Measurements from ENCODE around the gene SRSF10.
"Not testable (repeated sequence)": the region's sequence is repeated elsewhere in the genome, so short reads cannot be mapped to it uniquely, and the experiment has no call there.

SRSF10 gene

GRCh38 chr1:23999156-23999671 is 19.1 kb upstream of the SRSF10 start:
- in situ Hi-C loops (cut with MboI; ENCODE audit: low sequenced_read_pairs): no loop called here

- in situ Hi-C loops (cut with MboI; ENCODE audit: low sequenced_read_pairs): no loop called here
Observed at GRCh38 chr1:23997812-23998211, 17.7 kb upstream of the SRSF10 start.

- in situ Hi-C loops (cut with MboI; ENCODE audit: low sequenced_read_pairs): no loop called here
Observed at GRCh38 chr1:23996700-23997229, 16.6 kb upstream of the SRSF10 start.

GRCh38 chr1:23995431-23995837 is 15.3 kb upstream of the SRSF10 start:
- in situ Hi-C loops (cut with MboI; ENCODE audit: low sequenced_read_pairs): no loop called here

GRCh38 chr1:23992011-23992410 is 11.9 kb upstream of the SRSF10 start:
- in situ Hi-C loops (cut with MboI; ENCODE audit: low sequenced_read_pairs): not testable (repeated sequence)

GRCh38 chr1:23989263-23989662 is 9.1 kb upstream of the SRSF10 start:
- in situ Hi-C loops (cut with MboI; ENCODE audit: low sequenced_read_pairs): no loop called here

GRCh38 chr1:23987038-23987437 is 6.9 kb upstream of the SRSF10 start:
- in situ Hi-C loops (cut with MboI; ENCODE audit: low sequenced_read_pairs): not testable (repeated sequence)

- in situ Hi-C loops (cut with MboI; ENCODE audit: low sequenced_read_pairs): no loop called here
Observed at GRCh38 chr1:23984417-23985186, 4.5 kb upstream of the SRSF10 start.

- in situ Hi-C loops (cut with MboI; ENCODE audit: low sequenced_read_pairs): no loop called here
Observed at GRCh38 chr1:23980728-23981070, 572 bp upstream of the SRSF10 start.

GRCh38 chr1:23979387-23979880 is 693 bp downstream of the SRSF10 start:
- in situ Hi-C loops (cut with MboI; ENCODE audit: low sequenced_read_pairs): no loop called here

GRCh38 chr1:23978805-23979204 is 1.3 kb downstream of the SRSF10 start:
- in situ Hi-C loops (cut with MboI; ENCODE audit: low sequenced_read_pairs): no loop called here

GRCh38 chr1:23977854-23978191 is 2.3 kb downstream of the SRSF10 start:
- in situ Hi-C loops (cut with MboI; ENCODE audit: low sequenced_read_pairs): no loop called here

- in situ Hi-C loops (cut with MboI; ENCODE audit: low sequenced_read_pairs): no loop called here
Observed at GRCh38 chr1:23977187-23977853, 2.8 kb downstream of the SRSF10 start.

- in situ Hi-C loops (cut with MboI; ENCODE audit: low sequenced_read_pairs): no loop called here
Observed at GRCh38 chr1:23967871-23968270, 12.3 kb downstream of the SRSF10 start.

GRCh38 chr1:23966973-23967493 is 13.1 kb downstream of the SRSF10 start:
- in situ Hi-C loops (cut with MboI; ENCODE audit: low sequenced_read_pairs): no loop called here

- in situ Hi-C loops (cut with MboI; ENCODE audit: low sequenced_read_pairs): no loop called here
Observed at GRCh38 chr1:23964790-23965740, 15.1 kb downstream of the SRSF10 start.

GRCh38 chr1:23964235-23964668 is 15.9 kb downstream of the SRSF10 start:
- in situ Hi-C loops (cut with MboI; ENCODE audit: low sequenced_read_pairs): no loop called here

GRCh38 chr1:23963617-23964234 is 16.4 kb downstream of the SRSF10 start:
- in situ Hi-C loops (cut with MboI; ENCODE audit: low sequenced_read_pairs): no loop called here

- in situ Hi-C loops (cut with MboI; ENCODE audit: low sequenced_read_pairs): no loop called here
Observed at GRCh38 chr1:23960291-23961020, 19.7 kb downstream of the SRSF10 start.
